Adrenal gland (tissue), 12 donors: ENCODE data around the gene PSME1. TPM values are rescaled to one million over a fixed set of nuclear protein-coding genes. Genes with fewer than 3 reads are reported as not detected.

Experiments
- DNase-seq, 7 donors: peaks; one replicate each; pipeline ENCODE4 v3.0.0-alpha.2; 2019 to 2020
- H3K27ac ChIP-seq, 5 donors: fragments of 200-600 bp; sonication (generic) in 4 of 5; 1 replicate in 3 of 5; 2 replicates in 2 of 5; pipeline versions ENCODE4 v1.5.1 to v1.8.0; 2016 to 2020; ENCODE audit warnings: mild to moderate bottlenecking in 1 of 5
- H3K27me3 ChIP-seq: fragments of 200-600 bp; 2 replicates; pipeline ENCODE4 v1.8.0; 2021
- H3K36me3 ChIP-seq, 2 donors: fragments of 200-600 bp; replicated peaks in 1 of 2; 1 replicate in 1 of 2; 2 replicates in 1 of 2; pipeline versions ENCODE4 v1.5.1 to v1.8.0; 2018 to 2022
- H3K4me1 ChIP-seq, 2 donors: fragments of 200-600 bp; replicated peaks in 1 of 2; 1 replicate in 1 of 2; 2 replicates in 1 of 2; pipeline versions ENCODE4 v1.5.1 to v1.8.0; 2018 to 2021
- H3K4me3 ChIP-seq, 4 donors: fragments of 200-600 bp; sonication (generic) in 3 of 4; one replicate each; pipeline ENCODE4 v1.5.1; 2016 to 2018
- H3K9me3 ChIP-seq, 3 donors: fragments of 200-600 bp; sonication (generic) in 1 of 3; replicated peaks in 1 of 3; 1 replicate in 2 of 3; 2 replicates in 1 of 3; pipeline versions ENCODE4 v1.5.1 to v1.8.0; 2016 to 2021
- CTCF ChIP-seq, 6 experiments: fragments of 450-650 bp in 4 of 6; fragments of 200-600 bp in 2 of 6; sonication (generic) in 1 of 6; IDR thresholded peaks; 1 replicate in 5 of 6; 2 replicates in 1 of 6; pipeline versions ENCODE4 v1.5.1 to v1.8.0; 2016 to 2021; ENCODE audit warnings: antibody characterized with exemption in 6 of 6, mild to moderate bottlenecking in 2 of 6, moderate library complexity in 1 of 6
- POLR2A ChIP-seq, 2 donors: fragments of 450-650 bp; IDR thresholded peaks; one replicate each; pipeline ENCODE4 v1.6.1; 2017; ENCODE audit warnings: antibody characterized with exemption in 2 of 2, mild to moderate bottlenecking in 2 of 2, moderate library complexity in 1 of 2
- WGBS, 4 donors: extraction: QIAGEN DNeasy Blood & Tissue Kit in 2 of 4; methylation state at CpG; one replicate each; pipeline versions ENCODE4 v1.1.5 to v1.1.7; 2013 to 2017; 5-methylcytosine and 5-hydroxymethylcytosine counted together
- intact Hi-C, 2 donors: fragments of 100-400 bp; cut with DNase I; formaldehyde crosslinking; loops; one replicate each; pipeline versions ENCODE4 v1.14.1 to v1.15.0; 2022 to 2023
- polyA plus RNA-seq, 3 donors: library from polyadenylated mRNA; stranded (reverse); fragments of 200-250 nt in 2 of 3; fragments of 350-450 nt in 1 of 3; fragmentation: Illumina TruSeq in 1 of 3; extraction: RNeasy Lipid Tissue Mini Kit (QIAGEN cat#74804) in 1 of 3; gene quantifications; one replicate each; pipeline ENCODE4 v1.2.3, GENCODE V29; 2013 to 2014
- total RNA-seq, 9 donors: library from RNA; depleted of rRNA in 4 of 9; stranded (reverse); fragments of >200 nt in 4 of 9; fragments of 120-200 nt in 1 of 9; fragmentation: NEBNext Ultra II Directional in 1 of 9; extraction: Animal tissue kit (Norgen Biotek cat#: 25700) in 1 of 9; gene quantifications; one replicate each; pipeline versions ENCODE4 v1.1.0 to v1.2.4, GENCODE V29; 2013 to 2023
- donor health status: healthy with polysubstance abuse.
- donor health status: Bipolar disorder and iron deficiency.
- donor health status: DM: yes; HTN: yes; CAD: no.
- donor health status: DM: no; HTN: no; CAD: no.
- donor health status: DM: no; HTN: no; CAD: no.
- donor health status: DM: yes; HTN: yes; CAD: no.

The PSME1 gene
- total and polyA plus RNA-seq, 12 donors = 205 to 386 (median 283) TPM

- H3K27me3 ChIP-seq = no peaks in the 10 kb centered on the region
- TF ChIP-seq POLR2A (IDR thresholded peaks at IDR 0.05) = no peak
- TF ChIP-seq CTCF (IDR thresholded peaks at IDR 0.05) = no peak
- H3K9me3 ChIP-seq = no peaks in the 10 kb centered on the region
- peak overlapping the region in 1 of 5 donors; percentile 27 for H3K27ac ChIP-seq
- H3K4me1 ChIP-seq = peaks cover 37 to 52% of the 10 kb centered on the region in 2 donors
- 40 to 65% (median 64%) methylated on average over 1 to 2 of the region's 2 CpGs for WGBS, 4 donors
- no peak for DNase-seq
- intact Hi-C loops = no loop called here
- peaks cover 0 to 37% of the 10 kb centered on the region in 2 donors for H3K36me3 ChIP-seq
- no peak overlapping the region for H3K4me3 ChIP-seq
Measured at GRCh38 chr14:24143511-24143910, 7.5 kb downstream of the PSME1 start.

- WGBS, 4 donors = 82 to 91% (median 88%) methylated on average over 1 of the region's 1 CpG
- Histone ChIP-seq H3K9me3 (no peaks in the 10 kb centered on the region), H3K27ac (peak overlapping the region in 2 of 5 donors; percentile 2 to 92), H3K27me3 (no peaks in the 10 kb centered on the region), H3K4me3 (no peak overlapping the region), H3K36me3 (peaks cover 0 to 37% of the 10 kb centered on the region in 2 donors), H3K4me1 (peaks cover 34 to 50% of the 10 kb centered on the region in 2 donors)
- no peak for DNase-seq
- no peak for TF ChIP-seq CTCF (IDR thresholded peaks at IDR 0.05)
- TF ChIP-seq POLR2A (IDR thresholded peaks at IDR 0.05) = no peak
- intact Hi-C loops = no loop called here
Measured at GRCh38 chr14:24144451-24144850, 8.5 kb downstream of the PSME1 start.

- no peak for TF ChIP-seq POLR2A (IDR thresholded peaks at IDR 0.05)
- TF ChIP-seq CTCF (IDR thresholded peaks at IDR 0.05) = no peak
- H3K4me1 ChIP-seq = peaks cover 26 to 45% of the 10 kb centered on the region in 2 donors
- no peak overlapping the region for H3K4me3 ChIP-seq
- WGBS, 4 donors = 43 to 90% (median 83%) methylated on average over 1 to 2 of the region's 2 CpGs
- no peaks in the 10 kb centered on the region for H3K27me3 ChIP-seq
- intact Hi-C loops = no loop called here
- H3K36me3 ChIP-seq = peaks cover 0 to 42% of the 10 kb centered on the region in 2 donors
- DNase-seq = no peak
- peak overlapping the region in 4 of 5 donors; percentile 82 to 92 (median 86) for H3K27ac ChIP-seq
- no peaks in the 10 kb centered on the region for H3K9me3 ChIP-seq
Measured at GRCh38 chr14:24145219-24145618, 9.2 kb downstream of the PSME1 start.

GRCh38 chr14:24145690-24146452 lies 9.9 kb downstream of the PSME1 start:
- H3K4me1 ChIP-seq = peaks cover 22 to 42% of the 10 kb centered on the region in 2 donors
- no peak for DNase-seq
- no peaks in the 10 kb centered on the region for H3K27me3 ChIP-seq
- peak overlapping the region; percentile 72 to 92 (median 84) for H3K27ac ChIP-seq
- H3K4me3 ChIP-seq = peak overlapping the region in 3 of 4 donors; percentile 42 to 99 (median 74)
- no peak for TF ChIP-seq CTCF (IDR thresholded peaks at IDR 0.05)
- no peak for TF ChIP-seq POLR2A (IDR thresholded peaks at IDR 0.05)
- peaks cover 0 to 48% of the 10 kb centered on the region in 2 donors for H3K36me3 ChIP-seq
- 6 to 12% (median 9%) methylated on average over 8 to 9 of the region's 9 CpGs for WGBS, 4 donors
- intact Hi-C loops = no loop called here
- no peaks in the 10 kb centered on the region for H3K9me3 ChIP-seq
